Skeletal muscle tissue (tissue), 4 donors: ENCODE measurements around the gene HEY2. TPM values are rescaled to one million over a fixed set of nuclear protein-coding genes. Genes with fewer than 3 reads are reported as not detected.
"Not testable (repeated sequence)": the region's sequence is repeated elsewhere in the genome, so short reads cannot be mapped to it uniquely, and the experiment has no call there.

Source experiments
- H3K27ac ChIP-seq: one replicate; pipeline ENCODE4 v1.7.0; 2013; ENCODE audit warnings: mild to moderate bottlenecking, low read depth, low read length, inconsistent platforms
- H3K27me3 ChIP-seq, 3 donors: one replicate each; pipeline ENCODE4 v1.7.0; 2013; ENCODE audit warnings: low read length in 3 of 3; ENCODE audit not compliant: control insufficient read depth in 3 of 3, insufficient read depth in 3 of 3
- H3K36me3 ChIP-seq, 3 donors: one replicate each; pipeline ENCODE4 v1.7.0; 2013; ENCODE audit warnings: low read length in 3 of 3; ENCODE audit not compliant: control insufficient read depth in 3 of 3, insufficient read depth in 3 of 3
- H3K4me1 ChIP-seq, 3 donors: one replicate each; pipeline ENCODE4 v1.7.0; 2013; ENCODE audit warnings: low read length in 3 of 3, mild to moderate bottlenecking in 3 of 3; ENCODE audit not compliant: control insufficient read depth in 3 of 3, insufficient read depth in 3 of 3
- H3K4me3 ChIP-seq, 3 donors: one replicate each; pipeline ENCODE4 v1.7.0; 2013; ENCODE audit warnings: low read length in 3 of 3
- H3K9ac ChIP-seq, 3 donors: one replicate each; pipeline ENCODE4 v1.7.0; 2013; ENCODE audit warnings: low read length in 3 of 3, mild to moderate bottlenecking in 3 of 3, moderate library complexity in 2 of 3, low read depth in 1 of 3
- H3K9me3 ChIP-seq, 3 donors: one replicate each; pipeline ENCODE4 v1.7.0; 2013; ENCODE audit warnings: low read length in 3 of 3; ENCODE audit not compliant: control insufficient read depth in 3 of 3
- total RNA-seq: library from RNA; depleted of rRNA; stranded (reverse); fragments of >200 nt; gene quantifications from one replicate; pipeline ENCODE4 v1.2.3, GENCODE V29; 2014
- donor health status: Osteomylitis.

The HEY2 gene
- total RNA-seq, 1 donor from 2014 or later = 7.3 TPM

DNA sequence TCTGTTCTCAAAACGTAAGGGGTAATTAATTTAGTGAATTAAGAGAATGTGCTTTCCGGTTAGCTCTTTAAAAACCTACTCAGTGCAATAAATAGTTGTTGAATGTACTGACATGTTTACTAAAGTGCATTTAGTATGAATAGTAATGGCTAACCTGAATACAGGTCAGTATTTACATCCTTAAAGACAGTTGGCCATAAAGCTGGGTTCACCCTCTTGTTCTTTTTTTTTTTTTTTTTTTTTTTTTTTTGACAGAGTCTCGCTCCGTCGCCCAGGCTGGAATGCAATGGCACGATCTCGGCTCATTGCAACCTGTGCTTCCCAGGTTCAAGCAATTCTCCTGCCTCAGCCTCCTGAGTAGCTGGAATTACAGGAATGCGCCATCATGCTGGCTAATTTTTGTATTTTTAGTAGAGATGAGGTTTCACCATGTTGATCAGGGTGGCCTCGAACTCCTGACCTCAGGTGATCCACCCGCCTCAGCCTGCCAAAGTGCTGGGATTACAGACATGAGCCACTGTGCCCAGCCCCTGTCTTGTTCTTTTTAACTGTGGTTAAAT lies 55.5 kb downstream of the HEY2 start:
- H3K27ac ChIP-seq, H3K9ac ChIP-seq, H3K4me3 ChIP-seq, H3K27me3 ChIP-seq, H3K4me1 ChIP-seq, H3K36me3 ChIP-seq, H3K9me3 ChIP-seq: not testable (repeated sequence)

DNA sequence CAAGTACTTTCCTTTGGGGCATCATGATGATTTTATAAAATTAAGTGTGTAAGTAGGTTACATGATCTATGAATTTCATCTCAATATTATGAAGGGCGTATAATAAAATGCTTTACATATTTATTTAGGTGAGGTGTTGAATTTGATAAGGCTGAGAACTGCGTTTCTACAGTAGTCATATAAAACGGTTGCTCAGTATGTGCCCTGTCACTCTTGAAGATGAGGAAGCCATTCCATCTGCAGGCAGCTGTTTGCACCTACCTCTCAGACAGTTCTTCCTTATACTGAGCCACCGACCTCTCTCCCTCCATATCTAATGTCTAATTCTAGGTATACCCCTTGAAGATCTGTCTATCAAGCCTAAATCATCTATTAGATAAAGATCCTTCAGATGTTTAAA lies 57.4 kb downstream of the HEY2 start:
- no peaks in the 10 kb centered on the region for H3K9me3 ChIP-seq
- H3K9ac ChIP-seq = no peak overlapping the region
- no peaks in the 10 kb centered on the region for H3K27me3 ChIP-seq
- no peak overlapping the region for H3K4me3 ChIP-seq
- peaks cover 0 to 2% (median 0%) of the 10 kb centered on the region in 3 donors for H3K36me3 ChIP-seq
- H3K27ac ChIP-seq = no peak overlapping the region
- peaks cover 0 to 9% (median 3%) of the 10 kb centered on the region in 3 donors for H3K4me1 ChIP-seq

DNA sequence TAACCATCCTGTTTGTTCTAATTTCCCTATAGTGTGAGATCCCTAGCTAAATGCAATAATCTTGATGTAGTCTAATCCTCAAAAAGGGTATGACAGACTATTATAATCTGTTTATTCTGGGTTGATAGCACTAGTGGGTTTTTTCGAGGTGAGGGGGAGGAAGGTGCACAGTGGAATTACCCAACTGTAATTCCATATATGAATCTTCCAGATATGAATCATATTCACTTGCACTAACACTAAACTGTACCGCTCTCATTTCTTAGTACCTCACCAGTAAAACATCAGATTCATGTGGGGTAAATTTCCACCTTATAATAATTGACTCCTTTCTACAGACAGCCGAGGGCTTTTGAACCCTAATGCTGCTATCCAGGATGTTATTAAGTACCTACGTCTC lies 57.9 kb downstream of the HEY2 start:
- Histone ChIP-seq H3K27ac (no peak overlapping the region), H3K36me3 (peaks cover 0 to 2% (median 0%) of the 10 kb centered on the region in 3 donors), H3K9me3 (no peaks in the 10 kb centered on the region), H3K27me3 (no peaks in the 10 kb centered on the region), H3K9ac (no peak overlapping the region), H3K4me3 (no peak overlapping the region), H3K4me1 (peaks cover 0 to 9% (median 3%) of the 10 kb centered on the region in 3 donors)

DNA sequence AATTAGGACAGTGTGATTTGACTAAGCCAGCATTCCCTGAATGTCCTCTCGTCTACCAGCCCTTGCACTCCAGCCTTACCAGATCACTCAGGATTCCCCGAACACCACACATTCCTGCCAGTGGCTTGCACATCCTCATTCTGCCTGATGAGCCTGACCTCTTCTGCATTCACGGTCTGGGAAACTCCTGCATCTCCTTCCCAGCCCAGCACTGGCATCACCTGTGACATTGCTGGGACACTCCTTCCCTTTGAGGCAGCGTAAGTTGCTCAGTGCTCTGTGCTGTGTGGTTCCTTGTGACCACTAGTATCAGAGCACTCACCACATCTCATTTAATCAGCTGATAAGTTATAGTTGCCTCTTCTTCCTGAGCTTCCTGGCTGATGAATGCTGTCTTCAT lies 58.6 kb downstream of the HEY2 start:
- peaks cover 5 to 15% (median 7%) of the 10 kb centered on the region in 3 donors for H3K4me1 ChIP-seq
- no peak overlapping the region for H3K27ac ChIP-seq
- H3K9ac ChIP-seq = no peak overlapping the region
- no peaks in the 10 kb centered on the region for H3K9me3 ChIP-seq
- peaks cover 0 to 2% (median 0%) of the 10 kb centered on the region in 3 donors for H3K36me3 ChIP-seq
- no peak overlapping the region for H3K4me3 ChIP-seq
- no peaks in the 10 kb centered on the region for H3K27me3 ChIP-seq

DNA sequence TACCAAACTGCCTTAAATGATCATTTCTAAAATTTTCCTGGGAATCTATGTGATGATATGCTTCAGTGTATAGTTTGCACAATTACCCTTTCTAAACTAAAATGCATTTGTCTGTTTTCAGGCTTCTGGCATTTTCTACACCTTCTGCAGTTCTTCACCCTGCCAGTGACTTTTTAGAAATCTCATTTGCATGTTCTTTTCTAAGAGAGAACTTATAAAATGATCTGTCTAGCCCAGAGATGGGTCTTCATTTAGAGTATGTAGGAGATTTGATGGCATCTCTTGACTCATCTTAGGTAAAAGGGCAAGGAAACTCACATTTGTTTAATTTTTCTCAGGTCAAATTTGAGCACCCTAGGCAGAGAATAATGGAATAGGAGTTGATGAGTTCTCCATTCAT lies 59.2 kb downstream of the HEY2 start:
- no peaks in the 10 kb centered on the region for H3K27me3 ChIP-seq
- peaks cover 6 to 16% (median 8%) of the 10 kb centered on the region in 3 donors for H3K4me1 ChIP-seq
- H3K4me3 ChIP-seq = no peak overlapping the region
- H3K9me3 ChIP-seq = no peaks in the 10 kb centered on the region
- no peak overlapping the region for H3K9ac ChIP-seq
- no peak overlapping the region for H3K27ac ChIP-seq
- H3K36me3 ChIP-seq = peaks cover 0 to 2% (median 0%) of the 10 kb centered on the region in 3 donors

DNA sequence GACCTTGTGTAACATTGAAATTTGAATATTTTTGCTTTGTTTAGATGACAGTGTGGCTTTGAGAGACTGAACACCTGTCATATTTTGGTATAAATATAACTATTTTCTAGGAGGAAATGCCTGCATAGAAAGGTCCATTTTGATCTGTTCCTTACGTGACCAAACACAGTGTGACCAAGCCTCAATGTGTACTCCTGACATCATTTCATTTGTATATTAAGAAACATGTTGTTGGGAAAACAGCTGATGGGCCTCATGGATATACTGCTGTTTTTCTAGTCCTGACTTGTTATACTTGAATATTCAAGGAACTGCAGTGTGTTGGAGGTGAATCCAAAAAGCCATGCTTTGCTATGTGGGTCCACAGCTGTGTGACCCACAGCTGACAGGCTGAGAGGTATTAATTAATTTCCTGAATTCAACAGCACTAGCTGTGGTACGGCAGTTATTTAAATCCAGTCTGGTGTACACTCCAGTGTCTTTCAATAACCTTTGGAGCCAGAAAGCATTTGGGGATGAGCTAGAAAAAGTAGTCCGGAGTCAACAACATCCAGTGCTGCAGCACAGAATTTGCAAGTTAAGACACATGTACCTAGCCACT lies 60.2 kb downstream of the HEY2 start:
- no peak overlapping the region for H3K9ac ChIP-seq
- peaks cover 6 to 19% (median 8%) of the 10 kb centered on the region in 3 donors for H3K4me1 ChIP-seq
- H3K4me3 ChIP-seq = no peak overlapping the region
- no peak overlapping the region for H3K27ac ChIP-seq
- H3K27me3 ChIP-seq = no peaks in the 10 kb centered on the region
- no peaks in the 10 kb centered on the region for H3K9me3 ChIP-seq
- H3K36me3 ChIP-seq = peaks cover 0 to 2% (median 0%) of the 10 kb centered on the region in 3 donors

DNA sequence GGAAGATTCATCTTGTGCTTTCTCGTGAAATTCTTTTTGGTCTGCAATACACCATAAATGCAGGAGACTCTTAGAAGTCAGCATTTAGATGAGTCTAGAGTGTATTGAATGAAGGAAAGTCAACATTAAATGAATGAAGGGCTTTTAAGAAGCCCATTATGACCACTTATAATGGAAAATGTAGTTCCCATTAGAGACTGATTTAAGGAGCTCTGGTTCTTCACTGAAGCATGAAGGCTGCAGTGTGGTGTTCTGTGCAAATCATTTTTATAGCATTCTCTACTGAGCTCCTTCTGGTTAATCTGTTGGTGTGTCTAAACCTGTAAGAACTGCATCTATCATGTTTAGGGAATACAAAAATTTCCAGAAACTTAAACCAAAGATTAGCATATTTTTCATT lies 61.0 kb downstream of the HEY2 start:
- Histone ChIP-seq H3K9me3 (no peaks in the 10 kb centered on the region), H3K4me3 (no peak overlapping the region), H3K9ac (no peak overlapping the region), H3K4me1 (peaks cover 6 to 20% (median 8%) of the 10 kb centered on the region in 3 donors), H3K27ac (no peak overlapping the region), H3K27me3 (no peaks in the 10 kb centered on the region), H3K36me3 (peaks cover 0 to 2% (median 0%) of the 10 kb centered on the region in 3 donors)

Other genes starting within 250 kb of the HEY2 start
- 6.3 TPM for gene NCOA7, start 41.3 kb downstream of the HEY2 start, total RNA-seq
- gene HINT3, start 207.1 kb downstream of the HEY2 start, total RNA-seq = 18.8 TPM
- gene TRMT11, start 236.9 kb downstream of the HEY2 start, total RNA-seq = 21.4 TPM